NCI-H345 treated with DMSO at 0.1 percent for 48 hours (cell line): ENCODE measurements around the gene TAL2.

ENCODE experiments used
- DNase-seq: peaks from one replicate; lab custom pipeline; 2025; ENCODE audit not compliant: unreplicated experiment; lab: John Stamatoyannopoulos, UW

The TAL2 gene

GRCh38 chr9:105662184-105663104 is at the start of gene TAL2:
Gene TAL2 (plus strand): TSS chr9:105662457. CDS start chr9:105662497, 40 bp downstream.
- DNase-seq, result no peak

DNA sequence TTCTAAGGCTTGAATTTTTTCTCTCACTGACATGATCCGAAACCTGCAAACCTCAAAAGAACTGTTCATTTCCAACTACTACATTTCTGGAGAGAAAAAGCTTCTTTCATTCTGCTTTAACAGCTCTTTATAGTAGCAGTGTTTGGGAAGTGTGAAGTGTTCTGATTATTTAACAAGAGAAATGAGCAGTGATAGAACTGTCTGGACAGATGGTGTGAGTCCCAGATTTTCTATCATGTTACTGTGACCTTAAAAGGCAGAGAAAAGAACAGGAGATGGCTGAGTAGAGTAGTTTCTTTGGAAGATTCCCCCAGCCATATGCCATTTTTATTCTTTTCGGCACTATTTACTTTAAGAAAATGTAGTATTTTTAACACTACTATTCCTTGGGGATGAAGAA is 41.3 kb upstream of the TAL2 start:
- DNase-seq, result no peak

DNA sequence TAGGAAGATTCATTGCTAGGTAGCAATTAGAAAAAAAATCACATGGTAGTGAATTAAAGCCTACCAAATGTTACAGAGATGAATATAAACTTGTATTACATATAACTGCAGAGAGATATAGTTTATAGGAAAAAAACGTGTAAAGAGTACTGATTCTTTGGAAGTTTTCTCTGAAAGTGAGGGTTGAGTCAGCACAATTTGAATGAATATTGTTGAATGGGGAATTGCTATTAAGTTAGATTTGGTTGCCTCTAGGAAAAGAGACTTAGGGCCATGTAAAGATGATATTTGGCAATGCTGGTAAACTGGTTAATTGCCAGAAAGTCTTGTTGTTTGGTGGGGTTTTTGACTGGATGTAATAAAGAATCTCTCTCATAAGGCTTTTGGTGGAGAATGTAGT is 37.2 kb upstream of the TAL2 start:
- no peak for DNase-seq

DNA sequence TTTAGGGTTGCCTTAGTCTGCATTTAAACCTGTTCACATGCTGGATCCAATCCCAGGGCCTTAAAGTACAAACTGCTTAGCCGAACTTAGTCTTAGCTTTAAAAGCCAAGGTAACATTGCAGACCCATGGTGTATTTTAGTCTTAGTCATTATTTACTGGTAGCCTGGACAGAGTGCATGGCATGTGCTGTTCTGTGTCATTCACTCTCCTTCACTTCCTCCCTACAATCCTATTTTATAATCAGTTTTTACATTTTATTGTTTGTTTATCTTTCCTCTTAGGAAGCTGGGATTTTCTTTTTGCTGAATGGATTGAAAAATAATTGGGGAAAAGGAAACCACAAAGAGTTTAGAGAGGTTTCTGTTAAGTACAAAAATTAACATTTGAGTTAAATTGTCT is 29.4 kb upstream of the TAL2 start:
- no peak for DNase-seq

- DNase-seq, result no peak
Observed at GRCh38 chr9:105633411-105633810, 28.8 kb upstream of the TAL2 start.

DNA sequence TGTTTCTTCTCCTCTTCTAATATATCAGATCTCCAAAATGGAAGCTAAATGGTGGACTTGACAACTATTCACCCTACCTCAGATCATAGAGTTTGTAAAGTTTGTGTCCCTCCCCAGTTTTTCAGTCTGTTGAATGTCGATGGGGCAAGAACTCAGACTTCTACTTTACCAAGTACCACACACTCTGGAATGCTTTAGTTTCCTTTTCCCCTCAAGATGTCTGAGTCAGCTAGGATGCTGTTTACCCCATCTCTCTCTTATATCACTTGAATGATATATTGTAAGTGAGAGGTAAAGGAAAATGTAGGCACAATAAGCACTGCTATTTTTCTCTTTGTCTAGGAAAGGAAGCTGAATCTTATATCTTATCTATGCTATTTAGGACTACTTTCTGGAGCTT is 25.9 kb upstream of the TAL2 start:
- DNase-seq, result no peak

DNA sequence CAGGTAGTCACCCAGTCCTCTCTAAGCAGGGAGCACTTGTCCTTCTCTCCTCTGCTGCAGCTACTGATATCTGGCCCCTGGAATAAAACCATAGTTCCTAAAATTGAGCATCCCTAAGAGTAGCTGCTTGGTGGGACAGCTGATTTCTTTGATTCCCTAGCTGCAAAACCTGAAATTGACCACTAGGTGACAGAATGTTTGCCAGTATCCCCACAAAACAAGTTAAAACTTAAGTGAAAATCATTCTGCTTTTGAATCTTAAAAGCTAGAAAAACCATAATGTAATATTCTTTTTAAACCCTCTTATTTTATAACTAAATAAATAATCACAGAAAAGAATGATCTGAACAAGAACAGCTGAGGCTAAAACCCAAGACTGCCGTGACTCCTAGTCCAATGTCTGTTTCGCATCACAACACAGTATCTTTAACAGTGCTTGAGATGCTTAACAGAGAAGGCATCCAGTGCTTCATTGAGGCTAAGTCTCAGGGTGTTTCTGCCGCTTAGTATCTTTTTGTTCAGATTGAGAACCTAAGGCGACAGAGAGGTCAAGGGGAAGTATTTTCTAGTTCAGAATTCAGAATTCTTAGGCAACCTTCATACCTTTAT is 24.4 kb upstream of the TAL2 start:
- no peak for DNase-seq

- DNase-seq, result no peak
Observed at GRCh38 chr9:105639936-105640335, 22.3 kb upstream of the TAL2 start.

DNA sequence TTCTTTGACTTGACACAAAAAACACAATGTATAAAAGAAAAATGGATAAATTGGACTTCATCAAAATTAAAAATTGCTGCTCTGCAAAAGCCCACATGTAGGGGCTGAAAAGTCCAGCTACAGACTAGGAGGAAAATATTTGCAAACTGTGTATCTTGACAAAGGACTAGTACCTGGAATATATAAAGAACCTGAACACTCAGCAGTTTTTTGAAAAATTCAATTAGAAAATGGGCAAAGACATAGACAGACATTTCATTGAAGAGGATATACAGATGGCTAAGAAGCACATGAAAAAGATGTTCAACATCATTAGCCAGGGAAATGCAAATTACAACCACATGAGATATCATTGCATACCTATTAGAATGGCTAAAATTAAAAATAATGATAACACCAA is 18.5 kb upstream of the TAL2 start:
- DNase-seq, result no peak

GRCh38 chr9:105646879-105647594 is 15.2 kb upstream of the TAL2 start:
- peak; percentile 86 for DNase-seq

DNA sequence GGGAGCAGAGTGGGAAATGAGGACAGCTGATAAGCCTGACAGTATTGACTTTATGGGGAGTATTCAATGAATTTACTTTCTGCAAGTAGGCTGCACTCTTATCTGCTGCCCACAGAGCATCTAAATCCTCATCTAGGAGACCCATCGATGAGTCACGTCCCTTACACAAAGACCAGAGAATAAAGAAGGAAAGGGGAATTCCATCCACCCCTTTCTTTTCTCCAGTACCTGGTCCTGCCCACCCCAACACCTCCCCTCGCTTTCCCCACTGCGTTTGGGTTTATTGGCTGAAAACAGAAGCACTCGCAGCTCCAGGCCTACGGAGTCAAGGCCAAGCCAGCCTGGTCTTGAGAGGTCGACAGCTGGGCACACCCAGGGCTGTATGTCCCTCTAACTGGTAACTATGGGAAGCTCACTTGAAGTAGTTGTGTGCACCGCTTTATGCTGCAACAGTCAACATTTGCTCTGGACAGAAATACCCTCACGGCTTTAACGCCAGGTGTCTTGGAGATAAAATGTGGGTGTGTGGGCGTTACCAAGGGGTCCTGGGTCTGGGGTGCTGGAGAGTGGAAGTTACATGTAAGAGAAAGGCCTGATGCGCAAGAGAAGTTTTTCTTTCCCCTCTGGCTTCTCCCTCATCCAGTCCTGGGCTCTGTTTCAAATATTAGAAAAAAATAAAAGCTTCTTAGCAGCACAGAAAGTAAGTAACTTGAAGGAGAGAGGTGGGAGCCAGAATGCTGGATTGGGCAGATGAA is 14.5 kb upstream of the TAL2 start:
- DNase-seq, result peak; percentile 72

GRCh38 chr9:105651806-105652205 is 10.5 kb upstream of the TAL2 start:
- peak; percentile 56 for DNase-seq

DNA sequence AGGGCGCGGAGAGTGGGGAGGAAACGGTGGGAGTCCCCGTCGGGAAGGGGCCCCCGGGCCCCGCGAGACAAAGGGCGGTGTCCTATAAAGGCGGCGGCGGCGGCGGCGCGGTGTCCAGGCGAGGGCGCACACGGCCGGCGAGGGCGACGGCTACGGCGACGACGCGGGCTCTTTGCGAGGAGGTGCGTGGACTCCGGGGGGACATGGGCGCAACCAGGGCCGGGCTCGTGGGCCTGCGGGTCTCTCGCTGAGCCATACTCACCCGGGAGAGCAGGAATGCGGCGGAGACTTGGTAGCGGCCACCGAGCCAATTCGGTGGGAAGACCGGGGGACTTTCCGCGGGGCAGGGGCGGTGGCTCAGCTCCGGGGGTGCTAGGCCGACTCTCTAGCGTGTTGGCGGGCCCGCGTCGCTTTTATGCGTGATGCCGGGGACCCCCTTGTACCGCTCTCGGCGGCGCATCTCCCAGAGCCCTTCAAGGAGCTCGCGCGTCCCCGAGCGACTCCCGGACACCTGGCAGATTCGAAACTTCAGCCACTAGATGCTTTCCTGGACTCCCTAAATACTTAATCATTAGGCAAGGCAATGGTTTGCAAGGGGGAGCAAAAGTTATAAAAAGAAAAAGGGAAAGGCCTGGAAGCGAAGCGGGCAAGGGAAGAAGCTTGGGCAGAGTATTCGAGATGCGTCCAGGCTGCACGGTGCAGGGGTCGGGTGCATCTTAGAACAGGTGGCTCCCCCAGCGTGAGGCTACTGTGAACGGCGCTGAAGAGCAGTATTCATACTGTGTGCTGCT is 5.9 kb upstream of the TAL2 start:
- DNase-seq, result peak; percentile 36

- DNase-seq, result peak; percentile 74
Observed at GRCh38 chr9:105658351-105658750, 3.9 kb upstream of the TAL2 start.

- no peak for DNase-seq
Observed at GRCh38 chr9:105661011-105661410, 1.2 kb upstream of the TAL2 start.

DNA sequence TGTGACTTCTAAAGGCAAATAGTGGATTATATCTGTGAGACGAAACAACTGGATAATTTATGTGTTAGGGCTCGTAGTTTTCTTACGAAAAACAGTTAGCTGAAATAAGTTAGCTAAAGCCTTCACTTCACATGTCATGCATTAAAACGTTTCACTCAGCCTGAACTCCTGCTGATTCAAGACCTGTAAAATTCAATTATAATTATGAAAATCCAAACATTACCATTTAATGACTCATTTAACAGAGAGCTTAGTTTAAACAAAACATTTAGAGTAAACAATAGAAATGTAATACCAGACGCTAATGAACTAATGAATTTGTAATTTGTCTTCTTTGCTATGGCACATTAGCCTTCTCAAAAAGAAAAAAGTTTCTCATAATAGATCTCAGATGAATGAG is 1.7 kb downstream of the TAL2 start:
- no peak for DNase-seq

- no peak for DNase-seq
Observed at GRCh38 chr9:105667867-105668266, 5.6 kb downstream of the TAL2 start.

GRCh38 chr9:105670315-105670714 is 8.1 kb downstream of the TAL2 start:
- DNase-seq, result no peak

DNA sequence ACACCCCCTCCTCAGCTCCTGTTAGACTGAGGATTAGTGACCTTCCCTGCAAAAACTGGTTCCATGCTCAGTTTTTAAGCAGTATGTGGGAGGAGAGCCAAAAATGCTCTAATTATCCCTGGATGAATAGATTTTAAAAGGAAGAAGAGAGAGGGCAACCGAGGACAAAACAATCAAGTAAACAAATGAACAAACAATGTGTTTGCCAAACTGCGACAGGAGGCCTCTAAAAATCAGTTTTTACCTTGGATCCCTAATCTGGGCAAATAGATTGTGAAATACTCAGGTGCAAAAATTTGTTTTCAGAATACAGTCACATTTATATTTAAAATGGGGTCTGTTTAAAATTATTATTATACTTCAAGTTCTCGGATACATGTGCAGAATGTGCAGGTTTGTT is 8.5 kb downstream of the TAL2 start:
- no peak for DNase-seq

GRCh38 chr9:105672711-105673234 is 10.5 kb downstream of the TAL2 start:
- no peak for DNase-seq
